Astrocyte (in vitro differentiated cells and primary cell): ENCODE data around the gene LIN28B.

Source experiments
- CTCF ChIP-seq: IDR thresholded peaks from 2 replicates; pipeline ENCODE4 v1.5.1; 2011; ENCODE audit warnings: low read depth, mild to moderate bottlenecking, inconsistent platforms, low read length, moderate library complexity; ENCODE audit not compliant: insufficient read depth
- EZH2 ChIP-seq: IDR thresholded peaks from 2 replicates; pipeline ENCODE4 v1.6.1; 2012; ENCODE audit warnings: mild to moderate bottlenecking, low read length, inconsistent platforms; ENCODE audit not compliant: insufficient read depth

GRCh38 chr6:104983776-104984175 lies 26.9 kb downstream of the LIN28B start:
- TF ChIP-seq CTCF = no peak
- TF ChIP-seq EZH2 = no peak
